K562 (cell line): ENCODE results near the gene PNPLA7. TPM values are rescaled to one million over a fixed set of nuclear protein-coding genes. Genes with fewer than 3 reads are reported as not detected.

Experiments
- ATAC-seq: fragments of 200-7000 bp; cut with Tn5 transposase; 3 replicates; pipeline ENCODE4 v1.9.1; 2020; ENCODE audit warnings: moderate library complexity
- BruUV-seq: library from RNA; stranded (reverse); fragments of 400-500 nt; replicated peaks from 2 replicates; lab custom pipeline; 2021; lab: Mats Ljungman, UMichigan
- CTCF ChIA-PET: fragments of 300-600 bp; formaldehyde crosslinking; extraction: SDS; loops from one replicate; lab custom pipeline; 2021; ENCODE audit warnings: low intra/inter-chr PET ratio; lab: Yijun Ruan, JAX
- POLR2A ChIA-PET: fragments of 300-600, 350-650 bp; sonication (Branson Sonifier 250); formaldehyde crosslinking; extraction: SDS; loops from one replicate; lab custom pipeline; 2021; ENCODE audit warnings: antibody characterized with exemption, inconsistent platforms; lab: Yijun Ruan, JAX
- DNase-seq, 4 experiments: peaks; one replicate each; pipeline versions ENCODE4 v3.0.0 to v3.0.0-alpha.2; 2011 to 2018; ENCODE audit warnings: low spot score in 3 of 4, mixed read lengths in 3 of 4; ENCODE audit errors: extremely low read depth in 1 of 4
- FAIRE-seq: peaks from 2 replicates; lab custom pipeline; 2011; peaks lifted over from hg19 to GRCh38; lab: Jason Lieb, UNC
- H2AFZ ChIP-seq: 2 replicates; pipeline ENCODE4 v1.6.0; 2011; ENCODE audit warnings: low read depth, low read length, control low read depth, inconsistent platforms
- H3K27ac ChIP-seq: fragments of 200-600 bp; 3 replicates; pipeline ENCODE4 v1.8.0; 2011; ENCODE audit warnings: low read depth, mild to moderate bottlenecking, control low read depth, inconsistent platforms, low read length, moderate library complexity, mixed read lengths; ENCODE audit errors: extremely low read depth
- H3K27me3 ChIP-seq, 2 experiments: fragments of 300-600 bp in 1 of 2; 2 replicates in 1 of 2; 3 replicates in 1 of 2; pipeline versions ENCODE4 v1.6.0 to v1.8.0; 2011; ENCODE audit warnings: inconsistent platforms in 2 of 2, low read length in 2 of 2, mild to moderate bottlenecking in 1 of 2, mixed read lengths in 1 of 2, moderate library complexity in 1 of 2; ENCODE audit not compliant: control insufficient read depth in 2 of 2, insufficient read depth in 2 of 2
- H3K36me3 ChIP-seq: fragments of 300-600 bp; 3 replicates; pipeline ENCODE4 v1.8.0; 2011; ENCODE audit warnings: mild to moderate bottlenecking, low read length, inconsistent platforms; ENCODE audit not compliant: control insufficient read depth, insufficient read depth
- H3K4me1 ChIP-seq, 2 experiments: fragments of 200-600 bp in 1 of 2; replicated peaks in 1 of 2; 2 replicates in 1 of 2; 3 replicates in 1 of 2; pipeline versions ENCODE4 v1.5.1 to v1.8.0; 2011; ENCODE audit warnings: inconsistent platforms in 2 of 2, low read length in 2 of 2, mild to moderate bottlenecking in 1 of 2, mixed read lengths in 1 of 2, moderate library complexity in 1 of 2; ENCODE audit not compliant: control insufficient read depth in 2 of 2, insufficient read depth in 2 of 2
- H3K4me2 ChIP-seq: 2 replicates; pipeline ENCODE4 v1.6.1; 2011; ENCODE audit warnings: low read length, control low read depth, inconsistent platforms, mixed read lengths; ENCODE audit not compliant: insufficient read depth
- H3K4me3 ChIP-seq: fragments of 200-600 bp; sonication (generic), shearing (Covaris generic); 2 replicates; pipeline ENCODE4 v1.5.1; 2016; ENCODE audit warnings: control low read depth, inconsistent platforms
- H3K79me2 ChIP-seq: fragments of 200-600 bp; 3 replicates; pipeline ENCODE4 v1.8.0; 2011; ENCODE audit warnings: low read length, inconsistent platforms; ENCODE audit not compliant: control insufficient read depth, insufficient read depth
- H3K9ac ChIP-seq, 2 experiments: 2 replicates each; pipeline versions ENCODE4 v1.6.0 to v1.6.1; 2011; ENCODE audit warnings: low read depth in 2 of 2, low read length in 2 of 2, control low read depth in 1 of 2, inconsistent platforms in 1 of 2, mild to moderate bottlenecking in 1 of 2, mixed read lengths in 1 of 2; ENCODE audit not compliant: insufficient read depth in 1 of 2
- H3K9me1 ChIP-seq: one replicate; pipeline ENCODE4 v1.6.0; 2011; ENCODE audit warnings: inconsistent platforms, mild to moderate bottlenecking, low read length, moderate library complexity; ENCODE audit not compliant: control insufficient read depth, insufficient read depth
- H3K9me3 ChIP-seq: replicated peaks from 2 replicates; pipeline ENCODE4 v1.5.1; 2011; ENCODE audit warnings: low read depth, low read length, inconsistent platforms; ENCODE audit not compliant: control insufficient read depth, insufficient read depth
- H4K20me1 ChIP-seq: replicated peaks from 2 replicates; pipeline ENCODE4 v1.6.1; 2011; ENCODE audit warnings: low read length, inconsistent platforms, mixed read lengths; ENCODE audit not compliant: control insufficient read depth, insufficient read depth
- HEY1 ChIP-seq: fragments of 250-450 bp; sonication (Bioruptor Pico); IDR thresholded peaks from 2 replicates; pipeline ENCODE4 v1.5.0; 2020; ENCODE audit warnings: mild to moderate bottlenecking, moderate library complexity, borderline replicate concordance
- MAFF ChIP-seq: IDR thresholded peaks from 2 replicates; pipeline ENCODE4 v1.6.1; 2012; ENCODE audit warnings: low read length, improper control_type of control experiment
- NBN ChIP-seq: fragments of 450-650 bp; IDR thresholded peaks from 2 replicates; pipeline ENCODE4 v1.6.1; 2016; ENCODE audit warnings: low read depth, mild to moderate bottlenecking
- RAD21 ChIP-seq, 2 experiments: fragments of 250-450 bp in 1 of 2; fragments of 450-650 bp in 1 of 2; sonication (Bioruptor Pico) in 1 of 2; formaldehyde crosslinking in 1 of 2; IDR thresholded peaks in 1 of 2; conservative IDR thresholded peaks in 1 of 2; 2 replicates each; pipeline versions ENCODE4 v1.4.0 to v1.8.0; 2020 to 2022; ENCODE audit warnings: mild to moderate bottlenecking in 2 of 2, moderate library complexity in 1 of 2
- RBM15 ChIP-seq: fragments of 200-400 bp; formaldehyde crosslinking; IDR thresholded peaks from 2 replicates; pipeline ENCODE4 v1.6.1; 2018; ENCODE audit warnings: mild to moderate bottlenecking, low read length, moderate library complexity; ENCODE audit not compliant: insufficient read depth
- SPI1 ChIP-seq: IDR thresholded peaks from 2 replicates; pipeline ENCODE4 v1.6.1; 2011; ENCODE audit warnings: low read depth, low read length, control low read depth, borderline replicate concordance
- ZC3H11A ChIP-seq: IDR thresholded peaks from 2 replicates; pipeline ENCODE4 v1.6.1; 2012; ENCODE audit warnings: low read depth, low read length, improper control_type of control experiment
- ZNF124 ChIP-seq: sonication (generic); formaldehyde crosslinking; IDR thresholded peaks from 2 replicates; pipeline ENCODE4 v1.8.1; 2022; ENCODE audit warnings: missing genetic modification reagents
- ZNF24 ChIP-seq: fragments of 450-650 bp; IDR thresholded peaks from 2 replicates; pipeline ENCODE4 v1.6.1; 2016
- WGBS: fragments of 100-300 bp; shearing (Covaris generic); methylation state at CpG from one replicate; pipeline ENCODE4 v1.1.6; 2016; ENCODE audit warnings: low coverage, mixed read lengths; ENCODE audit not compliant: insufficient coverage; ENCODE audit errors: missing lambda C conversion rate; 5-methylcytosine and 5-hydroxymethylcytosine counted together
- in situ Hi-C: fragments of 300-500 bp; cut with MboI; formaldehyde crosslinking; loops from 4 replicates; pipeline ENCODE4 v1.15.0; 2018; ENCODE audit warnings: inconsistent platforms, mixed read lengths
- intact Hi-C: fragments of 100-400 bp; cut with micrococcal nuclease; formaldehyde crosslinking; loops from 2 replicates; pipeline ENCODE4 v1.14.2; 2022
- polyA plus RNA-seq, 8 experiments: library from polyadenylated mRNA; depleted of rRNA in 4 of 8; stranded (reverse) in 5 of 8; unstranded in 3 of 8; fragments of >200 nt; fragmentation: Nextera tagmentation in 2 of 8; fragmentation: Illumina TruSeq in 1 of 8; extraction: Ambion mirVana in 2 of 8; extraction: Trizol in 1 of 8; gene quantifications; 2 replicates each; pipeline versions ENCODE4 v1.2.1 to v1.2.3, GENCODE V29; 2011 to 2014; ENCODE audit warnings: inconsistent platforms in 1 of 8, missing spikeins in 1 of 8
- total RNA-seq, 7 experiments: library from RNA; depleted of rRNA in 6 of 7; stranded (reverse); fragments of >200 nt in 6 of 7; fragmentation: Illumina TruSeq in 2 of 7; extraction: Trizol in 2 of 7; gene quantifications; 2 replicates each; pipeline versions ENCODE4 v1.2.1 to v1.2.3, GENCODE V29; 2011 to 2021; ENCODE audit warnings: low replicate concordance in 1 of 7
- TF ChIP-seq, protein P1 (sequence below): fragments of 450-650 bp; IDR thresholded peaks from 2 replicates; pipeline ENCODE4 v1.6.1; 2016
- TF ChIP-seq, protein P2 (sequence below), 2 experiments: IDR thresholded peaks; 2 replicates each; pipeline ENCODE4 v1.6.1; 2012; ENCODE audit warnings: improper control_type of control experiment in 2 of 2, low read depth in 2 of 2, low read length in 2 of 2, borderline replicate concordance in 1 of 2

PNPLA7 gene
- total and polyA plus RNA-seq, 9 of the 15 experiments (the other 6 are each of a cell fraction or from before 2014, with no cell fraction given) = 0.01 to 0.85 (median 0.19) TPM; not detected in 1

DNA sequence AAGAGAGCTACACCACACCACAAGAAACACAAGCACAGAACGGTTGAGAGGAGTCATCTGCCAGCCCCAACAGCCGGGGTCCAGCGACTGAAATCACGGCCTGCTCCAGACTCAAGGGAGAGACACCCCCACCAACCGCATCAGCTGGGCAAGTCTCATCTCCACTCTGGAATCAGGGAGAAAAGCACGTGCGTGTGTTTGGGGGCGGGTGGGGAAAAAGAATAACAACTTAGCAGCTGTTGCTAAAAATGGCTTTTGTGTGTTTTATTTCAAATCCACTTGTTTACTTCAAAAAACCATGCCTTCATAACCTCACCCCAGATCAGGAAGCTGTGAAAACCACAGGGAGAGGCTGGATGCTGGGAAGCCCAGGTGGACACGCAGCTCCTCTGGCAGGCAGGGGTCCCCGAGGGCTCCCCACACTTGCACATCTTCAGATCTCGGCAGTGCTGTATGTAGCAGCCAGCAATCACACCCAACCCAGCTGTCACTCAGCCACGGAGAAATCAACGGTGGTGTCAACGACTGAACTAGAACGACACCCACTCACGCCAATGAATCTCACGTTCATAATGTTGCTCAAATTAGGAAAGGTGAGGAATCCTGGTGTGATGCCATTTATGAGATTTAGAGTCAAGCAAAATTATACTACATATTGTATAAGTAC lies 19.0 kb downstream of the PNPLA7 start:
- WGBS = 52% methylated on average over 17 of the region's 17 CpGs
- ATAC-seq = no peak; the same call in 2 of the 3 replicates
- H3K4me2 ChIP-seq = no peak overlapping the region
- no peaks in the 10 kb centered on the region for H3K79me2 ChIP-seq
- in situ Hi-C loops (no loop called here), intact Hi-C loops (loop anchor here (5.0 to 10.0 kb wide), 2 partner anchors 86 to 229 kb away; partner anchors contain the start of genes ENTPD8 and NRARP)
- H3K9me3 ChIP-seq = no peaks in the 10 kb centered on the region
- H3K9ac ChIP-seq = no peak overlapping the region; a peak in 1 of 4 replicates
- TF ChIP-seq ZNF124 (CRISPR knock-in tag) = no peak
- TF ChIP-seq, protein P1, sequence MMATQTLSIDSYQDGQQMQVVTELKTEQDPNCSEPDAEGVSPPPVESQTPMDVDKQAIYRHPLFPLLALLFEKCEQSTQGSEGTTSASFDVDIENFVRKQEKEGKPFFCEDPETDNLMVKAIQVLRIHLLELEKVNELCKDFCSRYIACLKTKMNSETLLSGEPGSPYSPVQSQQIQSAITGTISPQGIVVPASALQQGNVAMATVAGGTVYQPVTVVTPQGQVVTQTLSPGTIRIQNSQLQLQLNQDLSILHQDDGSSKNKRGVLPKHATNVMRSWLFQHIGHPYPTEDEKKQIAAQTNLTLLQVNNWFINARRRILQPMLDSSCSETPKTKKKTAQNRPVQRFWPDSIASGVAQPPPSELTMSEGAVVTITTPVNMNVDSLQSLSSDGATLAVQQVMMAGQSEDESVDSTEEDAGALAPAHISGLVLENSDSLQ = peak; percentile 79
- H3K9me1 ChIP-seq = no peaks in the 10 kb centered on the region
- no TSS peak for BruUV-seq
- no peak for DNase-seq
- FAIRE-seq = no peak
- CTCF ChIA-PET = no interaction called here
- no peaks in the 10 kb centered on the region for H3K36me3 ChIP-seq
- no peak overlapping the region for H2AFZ ChIP-seq
- H3K27me3 ChIP-seq = no peaks in the 10 kb centered on the region
- no peak overlapping the region for H3K27ac ChIP-seq
- no peaks in the 10 kb centered on the region for H4K20me1 ChIP-seq
- no peak overlapping the region for H3K4me3 ChIP-seq
- POLR2A ChIA-PET = interaction anchor here (0.6 to 0.8 kb wide), 2 partner anchors 21 to 290 kb away, joined by 4 to 5 read pairs; partner anchors contain the start of gene MRPL41
- H3K4me1 ChIP-seq = peaks cover 7 to 8% of the 10 kb centered on the region in 2 experiments; a peak in 4 of 5 replicates

DNA sequence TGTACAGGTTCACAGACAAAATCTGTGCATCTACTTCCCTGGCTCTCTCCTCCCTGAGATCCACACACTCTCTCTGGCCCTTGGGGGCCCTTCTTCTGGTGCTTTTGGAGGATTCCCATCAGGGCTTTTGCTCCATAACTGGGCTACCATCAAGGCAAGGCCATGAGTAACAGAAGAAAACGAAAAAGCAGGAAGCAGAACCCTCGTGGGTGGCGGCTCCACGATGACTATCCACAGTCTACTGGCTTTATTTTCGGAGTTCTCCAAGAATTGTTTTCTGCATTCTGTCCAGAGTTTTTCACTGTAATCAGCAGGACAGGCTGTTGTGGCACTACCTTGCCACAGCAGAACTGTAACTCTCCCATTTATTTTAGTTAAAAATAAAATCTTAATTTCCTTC lies 19.9 kb downstream of the PNPLA7 start:
- Histone ChIP-seq H3K4me2 (no peak overlapping the region), H3K9me1 (no peaks in the 10 kb centered on the region), H3K4me1 (peaks cover 3 to 8% of the 10 kb centered on the region in 2 experiments; a peak in 3 of 5 replicates), H3K4me3 (no peak overlapping the region), H4K20me1 (no peaks in the 10 kb centered on the region), H3K27me3 (no peaks in the 10 kb centered on the region), H3K9me3 (no peaks in the 10 kb centered on the region), H3K36me3 (no peaks in the 10 kb centered on the region), H3K27ac (no peak overlapping the region), H2AFZ (no peak overlapping the region), H3K79me2 (no peaks in the 10 kb centered on the region), H3K9ac (no peak overlapping the region)
- DNase-seq (no peak), ATAC-seq (no peak), FAIRE-seq (no peak)
- WGBS = 42% methylated on average over 5 of the region's 5 CpGs
- in situ Hi-C loops (no loop called here), intact Hi-C loops (loop anchor here (5.0 to 10.0 kb wide), 2 partner anchors 86 to 228 kb away; partner anchors contain the start of genes ENTPD8 and NRARP)
- ChIA-PET POLR2A (no interaction called here), CTCF (no interaction called here)
- BruUV-seq = no TSS peak
- TF ChIP-seq HEY1 (CRISPR knock-in tag) (no peak), RBM15 (no peak), ZNF24 (no peak), SPI1 (no peak), ZC3H11A (no peak), RAD21 (CRISPR knock-in tag; conservative IDR thresholded peaks at IDR 0.05 in 1 of 2, IDR thresholded peaks at IDR 0.05 in 1 of 2) (no peak), MAFF (no peak), NBN (no peak)
- TF ChIP-seq, protein P2, sequence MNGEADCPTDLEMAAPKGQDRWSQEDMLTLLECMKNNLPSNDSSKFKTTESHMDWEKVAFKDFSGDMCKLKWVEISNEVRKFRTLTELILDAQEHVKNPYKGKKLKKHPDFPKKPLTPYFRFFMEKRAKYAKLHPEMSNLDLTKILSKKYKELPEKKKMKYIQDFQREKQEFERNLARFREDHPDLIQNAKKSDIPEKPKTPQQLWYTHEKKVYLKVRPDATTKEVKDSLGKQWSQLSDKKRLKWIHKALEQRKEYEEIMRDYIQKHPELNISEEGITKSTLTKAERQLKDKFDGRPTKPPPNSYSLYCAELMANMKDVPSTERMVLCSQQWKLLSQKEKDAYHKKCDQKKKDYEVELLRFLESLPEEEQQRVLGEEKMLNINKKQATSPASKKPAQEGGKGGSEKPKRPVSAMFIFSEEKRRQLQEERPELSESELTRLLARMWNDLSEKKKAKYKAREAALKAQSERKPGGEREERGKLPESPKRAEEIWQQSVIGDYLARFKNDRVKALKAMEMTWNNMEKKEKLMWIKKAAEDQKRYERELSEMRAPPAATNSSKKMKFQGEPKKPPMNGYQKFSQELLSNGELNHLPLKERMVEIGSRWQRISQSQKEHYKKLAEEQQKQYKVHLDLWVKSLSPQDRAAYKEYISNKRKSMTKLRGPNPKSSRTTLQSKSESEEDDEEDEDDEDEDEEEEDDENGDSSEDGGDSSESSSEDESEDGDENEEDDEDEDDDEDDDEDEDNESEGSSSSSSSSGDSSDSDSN (IDR thresholded peaks at IDR 0.05; ENCODE audit: borderline replicate concordance in 1 of 2, low read depth in 2 of 2, low read length in 2 of 2) = no peak
